Transverse colon (tissue), 4 donors: Measurements from ENCODE around the gene NAGS. TPM values are rescaled to one million over a fixed set of nuclear protein-coding genes. Genes with fewer than 3 reads are reported as not detected.

Experiments
- DNase-seq: peaks from one replicate; pipeline ENCODE4 v3.0.0-alpha.2; 2019
- H3K27ac ChIP-seq, 4 donors: fragments of 200-600 bp; sonication (generic); 2 replicates each; pipeline ENCODE4 v1.5.1; 2016 to 2018; ENCODE audit warnings: inconsistent platforms in 4 of 4
- H3K27me3 ChIP-seq: fragments of 200-600 bp; sonication (generic); 2 replicates; pipeline ENCODE4 v1.5.1; 2017; ENCODE audit warnings: inconsistent platforms
- H3K36me3 ChIP-seq, 4 donors: fragments of 200-600 bp; sonication (generic); 2 replicates each; pipeline ENCODE4 v1.5.1; 2017 to 2019; ENCODE audit warnings: inconsistent platforms in 4 of 4
- H3K4me1 ChIP-seq, 4 donors: fragments of 200-600 bp; sonication (generic); 2 replicates each; pipeline ENCODE4 v1.5.1; 2017 to 2020; ENCODE audit warnings: inconsistent platforms in 4 of 4
- H3K4me3 ChIP-seq, 4 donors: fragments of 200-600 bp; sonication (generic); 1 replicate in 1 of 4; 2 replicates in 3 of 4; pipeline versions ENCODE4 v1.5.1 to v1.6.1; 2017 to 2019; ENCODE audit warnings: inconsistent platforms in 4 of 4
- H3K9me3 ChIP-seq, 2 donors: fragments of 200-600 bp; sonication (generic); 2 replicates each; pipeline ENCODE4 v1.5.1; 2017 to 2019; ENCODE audit warnings: inconsistent platforms in 2 of 2
- EP300 ChIP-seq: sonication (generic); formaldehyde crosslinking; IDR thresholded peaks from one replicate; pipeline ENCODE4 v1.6.1; 2017; ENCODE audit warnings: antibody characterized with exemption, low read depth
- POLR2A ChIP-seq: fragments of 450-650 bp; IDR thresholded peaks from one replicate; pipeline ENCODE4 v1.6.1; 2016; ENCODE audit warnings: antibody characterized with exemption, mild to moderate bottlenecking, moderate library complexity
- POLR2AphosphoS5 ChIP-seq, 3 donors: sonication (generic); formaldehyde crosslinking; IDR thresholded peaks; one replicate each; pipeline ENCODE4 v1.6.1; 2016; ENCODE audit warnings: antibody characterized with exemption in 3 of 3
- WGBS, 2 donors: methylation state at CpG; one replicate each; pipeline ENCODE4 v1.1.5; 2018; ENCODE audit warnings: low coverage in 1 of 2; 5-methylcytosine and 5-hydroxymethylcytosine counted together
- in situ Hi-C, 4 donors: fragments of 200-750 bp; cut with MboI; loops; one replicate each; pipeline versions ENCODE4 v1.15.0 to v1.15.1; 2017; ENCODE audit warnings: low sequenced_read_pairs in 3 of 4, low pct_ligation_motif_present in 1 of 4, low pct_unique_long_range_greater_than_20kb in 1 of 4
- intact Hi-C: fragments of 100-400 bp; cut with DNase I; formaldehyde crosslinking; loops from one replicate; pipeline ENCODE4 v1.15.1; 2023; ENCODE audit warnings: low total_unique reads
- total RNA-seq, 4 donors: library from RNA; depleted of rRNA; stranded (reverse); fragments of >200 nt; gene quantifications; one replicate each; pipeline ENCODE4 v1.1.0, GENCODE V29; 2016
- TF ChIP-seq, protein P1 (sequence below), 5 experiments: fragments of 200-600 bp in 3 of 5; fragments of 450-650 bp in 2 of 5; sonication (generic) in 3 of 5; IDR thresholded peaks; 1 replicate in 2 of 5; 2 replicates in 3 of 5; pipeline ENCODE4 v1.5.1; 2016 to 2017; ENCODE audit warnings: antibody characterized with exemption in 5 of 5, inconsistent platforms in 3 of 5, mild to moderate bottlenecking in 2 of 5, moderate library complexity in 1 of 5

Gene NAGS
- total RNA-seq, 4 donors from 2014 or later: 3.0 to 46.3 (median 17.7) TPM

DNA sequence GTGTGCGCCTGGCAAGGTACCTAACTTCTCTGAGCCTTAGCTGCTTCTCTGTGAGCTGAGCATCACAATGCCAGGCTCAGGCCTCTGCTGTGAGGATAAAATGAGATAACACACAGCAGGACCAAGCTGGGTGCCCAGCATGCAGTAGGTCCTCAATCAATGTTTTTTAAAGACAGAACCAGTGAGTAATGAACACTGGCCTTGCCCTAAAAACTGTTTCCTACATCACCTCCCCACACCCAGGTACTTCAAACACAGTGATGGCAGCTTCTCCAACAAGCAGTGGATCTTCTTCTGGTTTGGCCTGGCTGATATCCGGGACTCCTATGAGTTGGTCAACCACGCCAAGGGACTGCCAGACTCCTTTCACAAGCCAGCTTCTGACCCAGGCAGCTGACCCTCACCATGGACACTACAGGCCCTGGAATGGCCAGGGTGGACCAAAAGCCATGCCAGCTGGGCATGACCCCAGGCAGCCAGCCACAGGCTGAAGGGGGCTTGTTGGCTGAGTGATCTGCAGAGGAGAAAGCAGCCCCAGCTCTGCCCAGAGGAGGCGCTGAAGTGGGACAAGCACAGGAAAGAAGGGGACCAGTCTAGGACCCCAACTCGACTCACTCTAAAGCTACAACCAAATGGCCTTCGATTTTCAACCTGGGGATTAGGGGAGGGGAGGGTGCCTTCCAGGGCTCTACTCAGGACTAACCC is 3.9 kb downstream of the NAGS start:
- H3K4me3 ChIP-seq: no peak overlapping the region
- H3K4me1 ChIP-seq: peaks cover 18 to 41% (median 33%) of the 10 kb centered on the region in 4 donors
- no peak overlapping the region for H3K27ac ChIP-seq
- intact Hi-C loops (no loop called here), in situ Hi-C loops (no loop called here)
- H3K27me3 ChIP-seq: peaks cover 26% of the 10 kb centered on the region
- TF ChIP-seq, protein P1, sequence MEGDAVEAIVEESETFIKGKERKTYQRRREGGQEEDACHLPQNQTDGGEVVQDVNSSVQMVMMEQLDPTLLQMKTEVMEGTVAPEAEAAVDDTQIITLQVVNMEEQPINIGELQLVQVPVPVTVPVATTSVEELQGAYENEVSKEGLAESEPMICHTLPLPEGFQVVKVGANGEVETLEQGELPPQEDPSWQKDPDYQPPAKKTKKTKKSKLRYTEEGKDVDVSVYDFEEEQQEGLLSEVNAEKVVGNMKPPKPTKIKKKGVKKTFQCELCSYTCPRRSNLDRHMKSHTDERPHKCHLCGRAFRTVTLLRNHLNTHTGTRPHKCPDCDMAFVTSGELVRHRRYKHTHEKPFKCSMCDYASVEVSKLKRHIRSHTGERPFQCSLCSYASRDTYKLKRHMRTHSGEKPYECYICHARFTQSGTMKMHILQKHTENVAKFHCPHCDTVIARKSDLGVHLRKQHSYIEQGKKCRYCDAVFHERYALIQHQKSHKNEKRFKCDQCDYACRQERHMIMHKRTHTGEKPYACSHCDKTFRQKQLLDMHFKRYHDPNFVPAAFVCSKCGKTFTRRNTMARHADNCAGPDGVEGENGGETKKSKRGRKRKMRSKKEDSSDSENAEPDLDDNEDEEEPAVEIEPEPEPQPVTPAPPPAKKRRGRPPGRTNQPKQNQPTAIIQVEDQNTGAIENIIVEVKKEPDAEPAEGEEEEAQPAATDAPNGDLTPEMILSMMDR (IDR thresholded peaks at IDR 0.05): no peak
- TF ChIP-seq POLR2AphosphoS5 (IDR thresholded peaks at IDR 0.05): no peak
- TF ChIP-seq POLR2A: no peak
- no peak for TF ChIP-seq EP300
- no peak for DNase-seq
- 0 to 69% methylated on average over 1 to 6 of the region's 6 CpGs for WGBS, 2 donors
- H3K36me3 ChIP-seq: no peaks in the 10 kb centered on the region
- no peaks in the 10 kb centered on the region for H3K9me3 ChIP-seq

DNA sequence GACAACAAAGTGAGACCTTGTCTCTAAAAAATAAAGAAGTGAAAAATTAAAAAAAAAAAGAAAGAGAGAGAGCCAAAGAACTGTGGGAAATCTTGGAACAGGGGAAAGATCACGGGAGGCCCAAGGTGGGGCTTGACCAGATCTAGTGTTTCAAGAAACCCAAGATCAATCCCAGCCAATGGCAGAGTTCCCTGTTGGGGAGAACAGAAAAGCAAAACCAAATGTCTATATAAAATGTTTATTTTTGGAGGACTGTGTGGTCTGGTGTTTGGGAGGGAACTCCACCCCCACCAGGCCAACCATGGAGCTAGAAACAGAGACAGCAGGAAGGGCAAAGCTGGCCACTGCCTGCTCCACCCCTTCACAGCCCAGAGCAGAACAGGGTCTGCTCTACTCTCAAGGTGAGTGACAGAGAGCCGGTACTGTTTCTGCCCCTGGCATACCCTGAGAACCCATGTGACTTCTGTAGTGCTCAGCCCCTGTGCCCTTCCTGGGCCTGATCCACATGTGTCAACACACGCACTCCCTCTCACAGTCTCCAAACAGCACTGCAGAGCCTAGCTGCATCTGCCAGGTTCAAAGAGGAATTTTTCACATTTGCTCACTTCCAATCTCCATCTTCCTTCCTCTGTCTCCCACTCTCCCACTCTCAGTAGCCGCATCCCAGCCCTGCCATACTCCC is 6.7 kb downstream of the NAGS start:
- DNase-seq: no peak
- intact Hi-C loops (no loop called here), in situ Hi-C loops (no loop called here)
- TF ChIP-seq POLR2AphosphoS5 (IDR thresholded peaks at IDR 0.05) (no peak), POLR2A (no peak), EP300 (no peak)
- TF ChIP-seq, protein P1 (IDR thresholded peaks at IDR 0.05): no peak
- peaks cover 19 to 38% (median 28%) of the 10 kb centered on the region in 4 donors for H3K4me1 ChIP-seq
- no peak overlapping the region for H3K4me3 ChIP-seq
- H3K27ac ChIP-seq: no peak overlapping the region
- H3K36me3 ChIP-seq: no peaks in the 10 kb centered on the region
- WGBS, 2 donors: 62 to 75% methylated on average over 4 of the region's 4 CpGs
- H3K27me3 ChIP-seq: no peaks in the 10 kb centered on the region
- H3K9me3 ChIP-seq: no peaks in the 10 kb centered on the region

DNA sequence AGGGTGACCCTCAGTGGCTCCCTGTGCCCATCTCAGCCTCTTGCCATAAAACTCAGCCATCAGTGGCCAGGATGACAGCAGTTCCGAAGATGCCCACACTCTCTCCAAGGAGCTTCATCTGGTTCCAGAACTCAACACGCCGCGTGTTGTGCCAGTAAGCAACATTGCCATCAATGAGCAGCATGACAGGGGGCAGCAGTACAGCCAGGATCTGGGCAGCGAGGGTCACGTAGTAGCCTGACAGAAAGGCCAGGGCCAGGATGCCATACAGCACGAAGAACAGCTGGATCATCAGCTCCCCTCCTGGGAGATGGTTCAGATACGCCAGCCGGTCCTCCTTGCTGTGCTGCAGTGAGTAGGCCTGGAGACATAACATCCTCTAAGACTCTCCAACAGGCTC is 7.5 kb downstream of the NAGS start:
- no peak overlapping the region for H3K4me3 ChIP-seq
- H3K9me3 ChIP-seq: no peaks in the 10 kb centered on the region
- intact Hi-C loops (no loop called here), in situ Hi-C loops (no loop called here)
- TF ChIP-seq POLR2A (no peak), EP300 (no peak)
- TF ChIP-seq, protein P1 (IDR thresholded peaks at IDR 0.05): no peak
- H3K36me3 ChIP-seq: no peaks in the 10 kb centered on the region
- DNase-seq: no peak
- 89% methylated on average over 9 of the region's 9 CpGs; no CpG with 5 or more reads in 1 of the 2 donors for WGBS, 2 donors
- H3K4me1 ChIP-seq: peaks cover 18 to 32% (median 25%) of the 10 kb centered on the region in 4 donors
- H3K27me3 ChIP-seq: no peaks in the 10 kb centered on the region
- H3K27ac ChIP-seq: no peak overlapping the region

DNA sequence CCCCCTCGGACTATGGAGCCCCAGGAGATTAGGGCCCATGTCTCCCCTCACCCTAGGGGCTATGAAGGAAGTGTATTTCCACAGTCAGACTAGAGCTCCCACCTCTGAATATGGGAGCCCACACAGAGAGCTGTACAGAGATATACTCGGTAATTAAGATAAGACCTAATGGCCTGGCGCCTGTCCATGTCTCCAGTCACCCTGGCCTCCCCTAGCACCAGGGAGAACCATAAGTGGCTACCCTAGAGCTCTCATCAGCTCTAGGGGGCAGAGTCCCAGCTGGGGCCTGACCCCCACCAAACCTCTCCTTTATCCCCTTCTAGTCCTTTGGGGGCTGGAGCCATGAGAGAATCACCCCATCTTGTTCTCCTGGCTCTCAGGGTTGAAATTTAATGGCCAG is 8.0 kb downstream of the NAGS start:
- no peaks in the 10 kb centered on the region for H3K36me3 ChIP-seq
- 86 to 100% methylated on average over 1 to 3 of the region's 3 CpGs for WGBS, 2 donors
- intact Hi-C loops (no loop called here), in situ Hi-C loops (no loop called here)
- peaks cover 15 to 28% (median 20%) of the 10 kb centered on the region in 4 donors for H3K4me1 ChIP-seq
- H3K4me3 ChIP-seq: no peak overlapping the region
- no peaks in the 10 kb centered on the region for H3K27me3 ChIP-seq
- no peaks in the 10 kb centered on the region for H3K9me3 ChIP-seq
- TF ChIP-seq POLR2AphosphoS5 (IDR thresholded peaks at IDR 0.05): no peak
- TF ChIP-seq, protein P1 (IDR thresholded peaks at IDR 0.05): no peak
- TF ChIP-seq POLR2A: no peak
- no peak overlapping the region for H3K27ac ChIP-seq
- DNase-seq: no peak
